ENCODE data around the gene KIRREL1.

DNA sequence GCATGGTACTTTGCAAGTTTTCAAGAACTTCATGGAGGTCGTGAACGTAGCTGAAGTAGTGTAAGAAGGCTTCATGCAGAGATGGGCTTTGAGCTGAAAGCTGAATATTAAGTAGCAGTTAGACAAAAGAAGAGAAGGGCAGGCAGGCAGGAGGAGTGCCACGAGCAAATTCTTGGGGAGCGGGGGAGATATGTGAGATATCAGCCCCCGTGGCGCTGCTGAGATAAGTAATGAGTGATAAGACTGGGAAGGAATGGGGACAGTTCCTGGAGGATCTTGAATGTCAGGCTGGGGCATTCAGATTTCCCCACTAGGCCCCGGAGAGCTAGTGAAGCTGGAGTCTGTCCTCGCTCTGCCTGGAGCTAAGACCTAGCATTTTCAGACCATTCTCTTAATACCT, 27.9 kb upstream of the KIRREL1 start:
- TF ChIP-seq, protein P1, sequence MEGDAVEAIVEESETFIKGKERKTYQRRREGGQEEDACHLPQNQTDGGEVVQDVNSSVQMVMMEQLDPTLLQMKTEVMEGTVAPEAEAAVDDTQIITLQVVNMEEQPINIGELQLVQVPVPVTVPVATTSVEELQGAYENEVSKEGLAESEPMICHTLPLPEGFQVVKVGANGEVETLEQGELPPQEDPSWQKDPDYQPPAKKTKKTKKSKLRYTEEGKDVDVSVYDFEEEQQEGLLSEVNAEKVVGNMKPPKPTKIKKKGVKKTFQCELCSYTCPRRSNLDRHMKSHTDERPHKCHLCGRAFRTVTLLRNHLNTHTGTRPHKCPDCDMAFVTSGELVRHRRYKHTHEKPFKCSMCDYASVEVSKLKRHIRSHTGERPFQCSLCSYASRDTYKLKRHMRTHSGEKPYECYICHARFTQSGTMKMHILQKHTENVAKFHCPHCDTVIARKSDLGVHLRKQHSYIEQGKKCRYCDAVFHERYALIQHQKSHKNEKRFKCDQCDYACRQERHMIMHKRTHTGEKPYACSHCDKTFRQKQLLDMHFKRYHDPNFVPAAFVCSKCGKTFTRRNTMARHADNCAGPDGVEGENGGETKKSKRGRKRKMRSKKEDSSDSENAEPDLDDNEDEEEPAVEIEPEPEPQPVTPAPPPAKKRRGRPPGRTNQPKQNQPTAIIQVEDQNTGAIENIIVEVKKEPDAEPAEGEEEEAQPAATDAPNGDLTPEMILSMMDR (IDR thresholded peaks at IDR 0.05) = no peak
- TF ChIP-seq EZH2 (IDR thresholded peaks at IDR 0.05) (no peak), EZH2phosphoT487 (IDR thresholded peaks at IDR 0.05) (no peak)

All from neural progenitor cell (in vitro differentiated cells).